NK-92 treated with Interleukin-12 subunit alpha and Interleukin-12 subunit beta, amount 100 ng/mL, for 24 hours (cell line): Measurements from ENCODE around the gene STARD8.
"Not testable (repeated sequence)": the region's sequence is repeated elsewhere in the genome, so short reads cannot be mapped to it uniquely, and the experiment has no call there.

Experiments used
- DNase-seq: peaks from one replicate; lab custom pipeline; 2025; lab: John Stamatoyannopoulos, UW

Gene STARD8

GRCh38 chrX:68647156-68647957 is at the start of gene STARD8:
Gene STARD8 (plus strand): TSS chrX:68647666. CDS start chrX:68647883, 217 bp downstream.
- DNase-seq = no peak

- DNase-seq = no peak
Observed at GRCh38 chrX:68598841-68599240, 48.6 kb upstream of the STARD8 start.

- no peak for DNase-seq
Observed at GRCh38 chrX:68599256-68600152, 48.0 kb upstream of the STARD8 start.

- DNase-seq = not testable (repeated sequence)
Observed at GRCh38 chrX:68604216-68604615, 43.2 kb upstream of the STARD8 start.

GRCh38 chrX:68614733-68615132 is 32.7 kb upstream of the STARD8 start:
- DNase-seq = not testable (repeated sequence)

- DNase-seq = no peak
Observed at GRCh38 chrX:68627986-68628385, 19.5 kb upstream of the STARD8 start.

- DNase-seq = not testable (repeated sequence)
Observed at GRCh38 chrX:68629936-68630335, 17.5 kb upstream of the STARD8 start.

GRCh38 chrX:68631336-68631735 is 16.1 kb upstream of the STARD8 start:
- no peak for DNase-seq

- DNase-seq = no peak
Observed at GRCh38 chrX:68632491-68632890, 15.0 kb upstream of the STARD8 start.

GRCh38 chrX:68633981-68634380 is 13.5 kb upstream of the STARD8 start:
- no peak for DNase-seq

- no peak for DNase-seq
Observed at GRCh38 chrX:68634649-68635227, 12.7 kb upstream of the STARD8 start.

GRCh38 chrX:68640661-68641060 is 6.8 kb upstream of the STARD8 start:
- DNase-seq = no peak

GRCh38 chrX:68644861-68645260 is 2.6 kb upstream of the STARD8 start:
- no peak for DNase-seq

GRCh38 chrX:68646421-68646820 is 1.0 kb upstream of the STARD8 start:
- DNase-seq = no peak

- DNase-seq = no peak
Observed at GRCh38 chrX:68648960-68649359, 1.5 kb downstream of the STARD8 start.

- no peak for DNase-seq
Observed at GRCh38 chrX:68650491-68650890, 3.0 kb downstream of the STARD8 start.

- no peak for DNase-seq
Observed at GRCh38 chrX:68651110-68651509, 3.6 kb downstream of the STARD8 start.

GRCh38 chrX:68652326-68653170 is 5.1 kb downstream of the STARD8 start:
- no peak for DNase-seq

- DNase-seq = no peak
Observed at GRCh38 chrX:68654693-68655092, 7.2 kb downstream of the STARD8 start.

GRCh38 chrX:68656473-68656872 is 9.0 kb downstream of the STARD8 start:
- DNase-seq = not testable (repeated sequence)

GRCh38 chrX:68658530-68658929 is 11.1 kb downstream of the STARD8 start:
- no peak for DNase-seq

GRCh38 chrX:68659385-68659784 is 11.9 kb downstream of the STARD8 start:
- no peak for DNase-seq
